ENCODE data around the gene ARIH1. TPM values are rescaled to one million over a fixed set of nuclear protein-coding genes. Genes with fewer than 3 reads are reported as not detected.

The ARIH1 gene
- total and polyA plus RNA-seq, 2 donors (not counting 1 experiment from before 2014, with no cell fraction given), result 27.9 to 62.3 TPM

- no peak overlapping the region for H3K4me3 ChIP-seq (replicated peaks in 1 of 4; ENCODE audit: control extremely low read depth in 1 of 4, insufficient read depth in 1 of 4, low read depth in 3 of 4, low read length in 4 of 4)
- H3K36me3 ChIP-seq (ENCODE audit: control insufficient read depth, insufficient read depth, low read length), result peaks cover 5% of the 10 kb centered on the region
Observed at GRCh38 chr15:72584006-72584405, 109.9 kb downstream of the ARIH1 start.

GRCh38 chr15:72585025-72585424 lies 110.9 kb downstream of the ARIH1 start:
- Histone ChIP-seq H3K4me2 (ENCODE audit: extremely low read depth, insufficient read depth, low read length) (no peak overlapping the region), H4K20me1 (ENCODE audit: control insufficient read depth, extremely low read depth, insufficient read depth, low read length) (no peaks in the 10 kb centered on the region), H3K36me3 (ENCODE audit: control insufficient read depth, insufficient read depth, low read length) (peaks cover 5% of the 10 kb centered on the region), H3K27me3 (ENCODE audit: control insufficient read depth, insufficient read depth, low read length) (no peaks in the 10 kb centered on the region), H3K4me1 (ENCODE audit: control insufficient read depth, extremely low read depth, insufficient read depth, low read length) (no peaks in the 10 kb centered on the region), H2AFZ (ENCODE audit: low read length) (no peak overlapping the region), H3K9ac (ENCODE audit: insufficient read depth, low read length) (no peak overlapping the region), H3K9me3 (ENCODE audit: control insufficient read depth, insufficient read depth, low read depth, low read length) (no peaks in the 10 kb centered on the region), H3K27ac (ENCODE audit: insufficient read depth, low read length) (no peak overlapping the region), H3K4me3 (replicated peaks in 1 of 4; ENCODE audit: control extremely low read depth in 1 of 4, insufficient read depth in 1 of 4, low read depth in 3 of 4, low read length in 4 of 4) (no peak overlapping the region), H3K79me2 (ENCODE audit: control insufficient read depth, insufficient read depth, low read length) (no peaks in the 10 kb centered on the region)
- no peak for TF ChIP-seq EZH2 (IDR thresholded peaks at IDR 0.05; ENCODE audit: low read length, missing control alignments)
- no peak for TF ChIP-seq CTCF (conservative IDR thresholded peaks at IDR 0.05 in 1 of 2, IDR thresholded peaks at IDR 0.05 in 1 of 2; ENCODE audit: low read depth in 1 of 2, low read length in 2 of 2)
- no peak for DNase-seq (ENCODE audit: low read depth in 2 of 2)

More at GRCh38 chr15:72584006-72584405, 109.9 kb downstream of the ARIH1 start:
- Histone ChIP-seq H3K27ac (ENCODE audit: insufficient read depth, low read length) (no peak overlapping the region), H3K4me2 (ENCODE audit: extremely low read depth, insufficient read depth, low read length) (no peak overlapping the region), H2AFZ (ENCODE audit: low read length) (no peak overlapping the region), H4K20me1 (ENCODE audit: control insufficient read depth, extremely low read depth, insufficient read depth, low read length) (no peaks in the 10 kb centered on the region), H3K79me2 (ENCODE audit: control insufficient read depth, insufficient read depth, low read length) (no peaks in the 10 kb centered on the region), H3K27me3 (ENCODE audit: control insufficient read depth, insufficient read depth, low read length) (no peaks in the 10 kb centered on the region), H3K9ac (ENCODE audit: insufficient read depth, low read length) (no peak overlapping the region), H3K4me1 (ENCODE audit: control insufficient read depth, extremely low read depth, insufficient read depth, low read length) (no peaks in the 10 kb centered on the region), H3K9me3 (ENCODE audit: control insufficient read depth, insufficient read depth, low read depth, low read length) (no peaks in the 10 kb centered on the region)
- no peak for TF ChIP-seq EZH2 (IDR thresholded peaks at IDR 0.05; ENCODE audit: low read length, missing control alignments)
- no peak for TF ChIP-seq CTCF (conservative IDR thresholded peaks at IDR 0.05 in 1 of 2, IDR thresholded peaks at IDR 0.05 in 1 of 2; ENCODE audit: low read depth in 1 of 2, low read length in 2 of 2)
- DNase-seq (ENCODE audit: low read depth in 2 of 2), result peak in 1 of 2 donors; percentile 40

GRCh38 chr15:72585476-72586058 lies 111.4 kb downstream of the ARIH1 start:
- TF ChIP-seq CTCF (conservative IDR thresholded peaks at IDR 0.05 in 1 of 2, IDR thresholded peaks at IDR 0.05 in 1 of 2; ENCODE audit: low read depth in 1 of 2, low read length in 2 of 2) (peak; percentile 39 to 48), EZH2 (IDR thresholded peaks at IDR 0.05; ENCODE audit: low read length, missing control alignments) (no peak)
- Histone ChIP-seq H3K4me1 (ENCODE audit: control insufficient read depth, extremely low read depth, insufficient read depth, low read length) (no peaks in the 10 kb centered on the region), H3K79me2 (ENCODE audit: control insufficient read depth, insufficient read depth, low read length) (no peaks in the 10 kb centered on the region), H3K9ac (ENCODE audit: insufficient read depth, low read length) (no peak overlapping the region), H3K4me2 (ENCODE audit: extremely low read depth, insufficient read depth, low read length) (no peak overlapping the region), H2AFZ (ENCODE audit: low read length) (no peak overlapping the region), H3K27ac (ENCODE audit: insufficient read depth, low read length) (no peak overlapping the region), H3K36me3 (ENCODE audit: control insufficient read depth, insufficient read depth, low read length) (peaks cover 5% of the 10 kb centered on the region), H3K4me3 (replicated peaks in 1 of 4; ENCODE audit: control extremely low read depth in 1 of 4, insufficient read depth in 1 of 4, low read depth in 3 of 4, low read length in 4 of 4) (no peak overlapping the region), H3K9me3 (ENCODE audit: control insufficient read depth, insufficient read depth, low read depth, low read length) (no peaks in the 10 kb centered on the region), H3K27me3 (ENCODE audit: control insufficient read depth, insufficient read depth, low read length) (no peaks in the 10 kb centered on the region), H4K20me1 (ENCODE audit: control insufficient read depth, extremely low read depth, insufficient read depth, low read length) (no peaks in the 10 kb centered on the region)
- DNase-seq (ENCODE audit: low read depth in 2 of 2), result peak; percentile 25 to 51
